ENCODE data around the gene NCBP1. TPM values are rescaled to one million over a fixed set of nuclear protein-coding genes. Genes with fewer than 3 reads are reported as not detected.

NCBP1 gene
- total RNA-seq, 2 donors from 2014 or later = 29.4 to 63.5 TPM

- DNase-seq (ENCODE audit: low spot score) (no peak), ATAC-seq (no peak)
- Mint-ChIP-seq H3K4me3 (no peak overlapping the region), H3K36me3 (peaks cover 5% of the 10 kb centered on the region), H3K27ac (no peak overlapping the region), H3K9me3 (peaks cover 3% of the 10 kb centered on the region), H3K4me1 (ENCODE audit: low read depth in 2 of 2) (no peaks in the 10 kb centered on the region), H3K27me3 (peaks cover 9 to 20% of the 10 kb centered on the region in 2 donors)
Observed at GRCh38 chr9:97722331-97722730, 88.7 kb downstream of the NCBP1 start.

Other genes starting within 250 kb of the NCBP1 start
- gene TDRD7, start 221.7 kb upstream of the NCBP1 start, total RNA-seq = 10 to 100 TPM in 1 of 2 donors, 1 to 10 TPM in 1; 4.5 to 10.3 TPM
- 1 to 10 TPM; 1.1 to 2.1 TPM for gene TMOD1, start 132.2 kb upstream of the NCBP1 start, total RNA-seq
- gene TSTD2, start 453 bp upstream of the NCBP1 start, total RNA-seq = 10 to 100 TPM; 18.8 to 25.4 TPM
- gene XPA, start 63.5 kb downstream of the NCBP1 start, total RNA-seq = 10 to 100 TPM; 11.2 to 12.5 TPM
- not detected for gene FOXE1, start 219.4 kb downstream of the NCBP1 start, total RNA-seq